MM.1S (cell line): ENCODE results near the gene KIRREL3.

ENCODE experiments used
- CTCF ChIP-seq: fragments of 300-600 bp; sonication (generic); IDR thresholded peaks from 2 replicates; pipeline ENCODE4 v1.5.1; 2016; ENCODE audit warnings: antibody characterized with exemption, low read length, mixed read lengths
- EZH2 ChIP-seq: fragments of 300-600 bp; sonication (generic); optimal IDR thresholded peaks from 2 replicates; pipeline ENCODE3; 2017; ENCODE audit warnings: low read depth, mild to moderate bottlenecking, antibody characterized with exemption, low read length, mixed read lengths
- EZH2phosphoT487 ChIP-seq: fragments of 300-600 bp; sonication (generic); IDR thresholded peaks from 2 replicates; pipeline ENCODE4 v1.6.1; 2018; ENCODE audit warnings: antibody characterized with exemption, low read length

DNA sequence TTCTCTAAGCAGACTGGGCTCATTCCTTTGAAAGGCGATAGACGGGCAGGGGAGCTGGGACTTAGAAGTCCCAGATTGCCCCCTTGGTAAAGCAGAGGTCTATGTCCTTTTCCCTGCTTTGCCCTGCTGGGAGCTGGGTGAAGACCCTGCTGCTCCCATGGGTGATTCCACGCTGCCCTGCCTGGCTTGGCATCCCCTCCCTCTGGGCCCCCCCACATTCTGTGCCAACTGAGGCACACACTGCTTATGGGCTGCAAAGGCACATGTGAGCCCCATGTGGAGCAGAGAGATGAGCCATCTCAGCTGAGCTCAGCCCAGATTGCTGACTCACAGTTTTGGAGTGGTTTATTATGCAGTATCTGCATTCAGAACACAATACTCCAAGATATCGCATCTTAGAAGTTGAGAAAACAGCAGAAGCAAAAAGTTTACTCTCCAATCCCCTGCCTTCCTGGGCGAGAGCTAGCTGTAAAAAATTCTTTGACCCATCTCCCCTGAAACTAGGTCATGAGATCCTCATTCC, 517.9 kb downstream of the KIRREL3 start:
- TF ChIP-seq EZH2 (no peak), CTCF (no peak), EZH2phosphoT487 (no peak)
